ENCODE data around the gene RNF213. TPM values are rescaled to one million over a fixed set of nuclear protein-coding genes. Genes with fewer than 3 reads are reported as not detected.

Gene RNF213
- total RNA-seq, 1 experiment from 2014 or later = 71.4 TPM

- H3K9me2 ChIP-seq (replicated peaks; ENCODE audit: low read length) = no peaks in the 10 kb centered on the region
- CTCF ChIA-PET = no interaction called here
- intact Hi-C loops (cut with micrococcal nuclease) = no loop called here
Observed at GRCh38 chr17:80384078-80384960, 123.7 kb downstream of the RNF213 start.

DNA sequence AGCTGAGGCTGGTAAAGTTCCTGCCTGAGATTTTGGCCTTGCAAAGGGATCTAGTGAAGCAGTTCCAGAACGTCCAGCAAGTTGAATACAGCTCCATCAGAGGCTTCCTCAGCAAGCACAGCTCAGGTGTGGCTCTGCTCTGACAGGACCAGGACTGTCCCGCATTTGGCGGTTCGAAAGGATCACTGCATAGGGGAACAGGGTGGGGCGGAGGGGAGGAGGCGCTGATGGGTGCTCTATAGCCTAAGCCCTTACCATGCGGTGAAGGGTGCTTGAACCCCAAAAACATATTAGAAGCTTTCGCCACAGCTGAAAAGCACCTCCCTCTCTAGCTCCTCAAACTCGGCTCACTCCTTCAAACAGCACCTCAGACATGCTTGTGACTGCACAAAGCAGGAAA is 124.4 kb downstream of the RNF213 start:
- H3K9ac ChIP-seq (ENCODE audit: low read length) = no peak overlapping the region
- no peak overlapping the region for H3K4me3 ChIP-seq (ENCODE audit: low read length)
- no peaks in the 10 kb centered on the region for H3K79me2 ChIP-seq (ENCODE audit: low read length)
- H3K4me2 ChIP-seq (ENCODE audit: low read length) = no peak overlapping the region
- no peaks in the 10 kb centered on the region for H3K27me3 ChIP-seq (ENCODE audit: low read length)
- no peaks in the 10 kb centered on the region for H4K20me1 ChIP-seq (ENCODE audit: low read length)
- H3K9me3 ChIP-seq (ENCODE audit: low read length) = no peaks in the 10 kb centered on the region
- intact Hi-C loops (cut with micrococcal nuclease) = no loop called here
- ATAC-seq (no peak), DNase-seq (no peak)
- ChIA-PET CTCF (no interaction called here), POLR2A (ENCODE audit: unreplicated experiment) (no interaction called here)
- TF ChIP-seq EZH2phosphoT487 (IDR thresholded peaks at IDR 0.05; ENCODE audit: borderline replicate concordance, low read length) (no peak), EZH2 (IDR thresholded peaks at IDR 0.05; ENCODE audit: low read length, unreplicated experiment) (no peak)
- TF ChIP-seq, protein P1, sequence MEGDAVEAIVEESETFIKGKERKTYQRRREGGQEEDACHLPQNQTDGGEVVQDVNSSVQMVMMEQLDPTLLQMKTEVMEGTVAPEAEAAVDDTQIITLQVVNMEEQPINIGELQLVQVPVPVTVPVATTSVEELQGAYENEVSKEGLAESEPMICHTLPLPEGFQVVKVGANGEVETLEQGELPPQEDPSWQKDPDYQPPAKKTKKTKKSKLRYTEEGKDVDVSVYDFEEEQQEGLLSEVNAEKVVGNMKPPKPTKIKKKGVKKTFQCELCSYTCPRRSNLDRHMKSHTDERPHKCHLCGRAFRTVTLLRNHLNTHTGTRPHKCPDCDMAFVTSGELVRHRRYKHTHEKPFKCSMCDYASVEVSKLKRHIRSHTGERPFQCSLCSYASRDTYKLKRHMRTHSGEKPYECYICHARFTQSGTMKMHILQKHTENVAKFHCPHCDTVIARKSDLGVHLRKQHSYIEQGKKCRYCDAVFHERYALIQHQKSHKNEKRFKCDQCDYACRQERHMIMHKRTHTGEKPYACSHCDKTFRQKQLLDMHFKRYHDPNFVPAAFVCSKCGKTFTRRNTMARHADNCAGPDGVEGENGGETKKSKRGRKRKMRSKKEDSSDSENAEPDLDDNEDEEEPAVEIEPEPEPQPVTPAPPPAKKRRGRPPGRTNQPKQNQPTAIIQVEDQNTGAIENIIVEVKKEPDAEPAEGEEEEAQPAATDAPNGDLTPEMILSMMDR (conservative IDR thresholded peaks at IDR 0.05; ENCODE audit: low read depth, low read length) = no peak
- H3K4me1 ChIP-seq (ENCODE audit: insufficient read depth, low read length) = no peaks in the 10 kb centered on the region
- H3K9me2 ChIP-seq (replicated peaks; ENCODE audit: low read length) = no peaks in the 10 kb centered on the region
- H2AFZ ChIP-seq (ENCODE audit: low read length) = no peak overlapping the region
- H3F3A ChIP-seq (ENCODE audit: low read length, unreplicated experiment) = no peaks in the 10 kb centered on the region
- no peak overlapping the region for H3K27ac ChIP-seq (ENCODE audit: low read length)
- peaks cover 63% of the 10 kb centered on the region for H3K36me3 ChIP-seq (ENCODE audit: low read depth, low read length)
- BruUV-seq (replicated peaks) = no TSS peak

More at GRCh38 chr17:80384078-80384960, 123.7 kb downstream of the RNF213 start:
- H3K4me2 ChIP-seq (ENCODE audit: low read length) = no peak overlapping the region
- POLR2A ChIA-PET (ENCODE audit: unreplicated experiment) = no interaction called here
- TF ChIP-seq EZH2phosphoT487 (IDR thresholded peaks at IDR 0.05; ENCODE audit: borderline replicate concordance, low read length) (no peak), EZH2 (IDR thresholded peaks at IDR 0.05; ENCODE audit: low read length, unreplicated experiment) (no peak)
- TF ChIP-seq, protein P1 (conservative IDR thresholded peaks at IDR 0.05; ENCODE audit: low read depth, low read length) = no peak
- no peaks in the 10 kb centered on the region for H3K9me3 ChIP-seq (ENCODE audit: low read length)
- DNase-seq (no peak), ATAC-seq (no peak)
- H3K4me3 ChIP-seq (ENCODE audit: low read length) = no peak overlapping the region
- H3K9ac ChIP-seq (ENCODE audit: low read length) = no peak overlapping the region
- BruUV-seq (replicated peaks) = no TSS peak
- no peak overlapping the region for H2AFZ ChIP-seq (ENCODE audit: low read length)
- H3F3A ChIP-seq (ENCODE audit: low read length, unreplicated experiment) = no peaks in the 10 kb centered on the region
- no peaks in the 10 kb centered on the region for H3K4me1 ChIP-seq (ENCODE audit: insufficient read depth, low read length)
- no peaks in the 10 kb centered on the region for H4K20me1 ChIP-seq (ENCODE audit: low read length)
- no peak overlapping the region for H3K27ac ChIP-seq (ENCODE audit: low read length)
- H3K27me3 ChIP-seq (ENCODE audit: low read length) = no peaks in the 10 kb centered on the region
- H3K79me2 ChIP-seq (ENCODE audit: low read length) = no peaks in the 10 kb centered on the region
- peaks cover 63% of the 10 kb centered on the region for H3K36me3 ChIP-seq (ENCODE audit: low read depth, low read length)

DNA sequence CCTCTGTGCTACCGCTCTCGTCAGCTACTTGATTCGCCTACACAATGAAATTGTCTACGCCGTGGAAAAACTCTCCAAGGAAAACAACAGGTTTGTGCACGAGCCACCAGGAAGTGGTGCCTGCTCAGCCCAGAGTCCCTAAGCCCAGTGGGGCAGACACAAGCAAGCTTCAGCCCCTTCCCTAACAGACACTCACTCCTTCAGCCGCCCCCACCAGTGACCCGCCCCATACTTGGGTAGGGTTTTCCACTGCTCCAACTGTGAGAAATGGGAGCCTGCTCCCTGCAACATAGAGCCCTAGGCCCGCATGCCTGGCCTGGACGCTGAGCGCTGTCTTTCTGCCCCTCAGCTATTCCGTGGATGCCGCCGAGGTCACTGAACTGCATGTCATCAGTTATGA is 125.7 kb downstream of the RNF213 start:
- DNase-seq = no peak
- H3K4me1 ChIP-seq (ENCODE audit: insufficient read depth, low read length) = no peaks in the 10 kb centered on the region
- no peaks in the 10 kb centered on the region for H3F3A ChIP-seq (ENCODE audit: low read length, unreplicated experiment)
- H3K79me2 ChIP-seq (ENCODE audit: low read length) = no peaks in the 10 kb centered on the region
- no peaks in the 10 kb centered on the region for H3K9me3 ChIP-seq (ENCODE audit: low read length)
- H3K9me2 ChIP-seq (replicated peaks; ENCODE audit: low read length) = no peaks in the 10 kb centered on the region
- intact Hi-C loops (cut with micrococcal nuclease) = no loop called here
- H3K9ac ChIP-seq (ENCODE audit: low read length) = no peak overlapping the region
- POLR2A ChIA-PET (ENCODE audit: unreplicated experiment) = no interaction called here
- H3K36me3 ChIP-seq (ENCODE audit: low read depth, low read length) = peaks cover 55% of the 10 kb centered on the region
- BruUV-seq (replicated peaks) = no TSS peak
- H3K4me3 ChIP-seq (ENCODE audit: low read length) = no peak overlapping the region
- CTCF ChIA-PET = no interaction called here
- TF ChIP-seq EZH2phosphoT487 (IDR thresholded peaks at IDR 0.05; ENCODE audit: borderline replicate concordance, low read length) (no peak), EZH2 (IDR thresholded peaks at IDR 0.05; ENCODE audit: low read length, unreplicated experiment) (no peak)
- TF ChIP-seq, protein P1 (conservative IDR thresholded peaks at IDR 0.05; ENCODE audit: low read depth, low read length) = no peak
- H4K20me1 ChIP-seq (ENCODE audit: low read length) = no peaks in the 10 kb centered on the region
- no peaks in the 10 kb centered on the region for H3K27me3 ChIP-seq (ENCODE audit: low read length)
- no peak overlapping the region for H3K27ac ChIP-seq (ENCODE audit: low read length)
- no peak overlapping the region for H2AFZ ChIP-seq (ENCODE audit: low read length)
- ATAC-seq = no peak
- H3K4me2 ChIP-seq (ENCODE audit: low read length) = no peak overlapping the region
